H1 (cell line): Measurements from ENCODE around the gene LSM7. TPM values are rescaled to one million over a fixed set of nuclear protein-coding genes. Genes with fewer than 3 reads are reported as not detected.

Experiments used
- CTCF ChIA-PET: fragments of 300-600 bp; sonication (Branson Sonifier 250); formaldehyde crosslinking; loops from one replicate; lab custom pipeline; 2021; ENCODE audit not compliant: partially characterized antibody; lab: Charles Lee
- POLR2A ChIA-PET: fragments of 300-600 bp; sonication (Branson Sonifier 250); formaldehyde crosslinking; loops from one replicate; lab custom pipeline; 2021; ENCODE audit warnings: inconsistent platforms; ENCODE audit not compliant: partially characterized antibody; lab: Charles Lee
- DNase-seq, 2 experiments: peaks; one replicate each; pipeline versions ENCODE4 v3.0.0 to v3.0.0-alpha.2; 2010 to 2022; ENCODE audit warnings: low spot score in 2 of 2, low read depth in 1 of 2, mixed read lengths in 1 of 2
- FAIRE-seq: peaks from 2 replicates; lab custom pipeline; 2011; peaks lifted over from hg19 to GRCh38; lab: Jason Lieb, UNC
- H2AFZ ChIP-seq: 2 replicates; pipeline ENCODE4 v1.8.1; 2012; ENCODE audit warnings: low read length, inconsistent platforms
- H2AK5ac ChIP-seq: 2 replicates; pipeline ENCODE4 v1.6.1; 2013; ENCODE audit warnings: low read depth, low read length
- H2BK120ac ChIP-seq: replicated peaks from 2 replicates; pipeline ENCODE3; 2013; ENCODE audit warnings: low read depth, low read length, inconsistent platforms
- H2BK12ac ChIP-seq: 2 replicates; pipeline ENCODE4 v1.6.1; 2013; ENCODE audit warnings: low read depth, low read length
- H2BK15ac ChIP-seq: 2 replicates; pipeline ENCODE4 v1.6.1; 2013; ENCODE audit warnings: low read length
- H2BK20ac ChIP-seq: 2 replicates; pipeline ENCODE4 v1.6.1; 2013; ENCODE audit warnings: low read length
- H2BK5ac ChIP-seq: 2 replicates; pipeline ENCODE4 v1.6.1; 2013; ENCODE audit warnings: low read depth, low read length
- H3K14ac ChIP-seq: 2 replicates; pipeline ENCODE4 v1.6.1; 2013; ENCODE audit warnings: inconsistent platforms; ENCODE audit not compliant: insufficient read length
- H3K18ac ChIP-seq: 2 replicates; pipeline ENCODE4 v1.6.1; 2013; ENCODE audit warnings: low read length; ENCODE audit errors: extremely low read depth
- H3K23ac ChIP-seq: 2 replicates; pipeline ENCODE4 v1.6.1; 2013; ENCODE audit warnings: inconsistent platforms; ENCODE audit not compliant: insufficient read length
- H3K23me2 ChIP-seq: 2 replicates; pipeline ENCODE4 v1.6.1; 2013; ENCODE audit warnings: low read depth, low read length
- H3K27ac ChIP-seq: 2 replicates; pipeline ENCODE4 v1.6.1; 2011; ENCODE audit warnings: low read depth, low read length, inconsistent platforms
- H3K27me3 ChIP-seq, 4 experiments: replicated peaks in 1 of 4; 1 replicate in 1 of 4; 2 replicates in 3 of 4; pipeline versions ENCODE4 v1.6.1 to v1.8.1; 2011 to 2013; ENCODE audit warnings: low read length in 3 of 4, mild to moderate bottlenecking in 3 of 4, inconsistent platforms in 2 of 4, mixed read lengths in 2 of 4, moderate library complexity in 1 of 4; ENCODE audit not compliant: control insufficient read depth in 3 of 4, insufficient read depth in 3 of 4; ENCODE audit errors: extremely low read depth in 1 of 4
- H3K36me3 ChIP-seq, 4 experiments: 2 replicates each; pipeline versions ENCODE4 v1.6.1 to v1.8.1; 2011 to 2013; ENCODE audit warnings: mild to moderate bottlenecking in 4 of 4, low read length in 3 of 4, moderate library complexity in 2 of 4, control low read depth in 1 of 4, inconsistent platforms in 1 of 4; ENCODE audit not compliant: insufficient read depth in 4 of 4, control insufficient read depth in 2 of 4
- H3K4ac ChIP-seq: replicated peaks from 2 replicates; pipeline ENCODE3; 2013; ENCODE audit warnings: low read length, low read depth, mixed read lengths, inconsistent platforms; ENCODE audit not compliant: insufficient read length
- H3K4me1 ChIP-seq, 4 experiments: replicated peaks in 1 of 4; 1 replicate in 1 of 4; 2 replicates in 3 of 4; pipeline versions ENCODE4 v1.6.1 to v1.8.1; 2011 to 2013; ENCODE audit warnings: low read length in 3 of 4, inconsistent platforms in 2 of 4, mixed read lengths in 1 of 4; ENCODE audit not compliant: insufficient read depth in 4 of 4, control insufficient read depth in 3 of 4
- H3K4me2 ChIP-seq, 2 experiments: 2 replicates each; pipeline versions ENCODE4 v1.6.1 to v1.8.1; 2011 to 2013; ENCODE audit warnings: low read depth in 2 of 2, low read length in 2 of 2, control low read depth in 1 of 2, inconsistent platforms in 1 of 2, mild to moderate bottlenecking in 1 of 2; ENCODE audit not compliant: insufficient read depth in 1 of 2
- H3K4me3 ChIP-seq, 4 experiments: fragments of 200-600, 300-600 bp in 1 of 4; sonication (generic), shearing (Covaris generic), sonication (Bioruptor Twin) in 1 of 4; 2 replicates each; pipeline versions ENCODE4 v1.5.1 to v1.8.1; 2011 to 2016; ENCODE audit warnings: low read length in 4 of 4, low read depth in 3 of 4, control low read depth in 2 of 4, inconsistent platforms in 2 of 4, mild to moderate bottlenecking in 2 of 4, mixed read lengths in 1 of 4, moderate library complexity in 1 of 4; ENCODE audit not compliant: insufficient read depth in 2 of 4; ENCODE audit errors: extremely low read depth in 1 of 4
- H3K56ac ChIP-seq: replicated peaks from 2 replicates; pipeline ENCODE3; 2013; ENCODE audit warnings: low read depth, mild to moderate bottlenecking, mixed read lengths, low read length, inconsistent platforms; ENCODE audit not compliant: insufficient read length
- H3K79me1 ChIP-seq: 2 replicates; pipeline ENCODE4 v1.6.1; 2013; ENCODE audit warnings: low read depth, low read length, control low read depth
- H3K79me2 ChIP-seq, 2 experiments: 2 replicates each; pipeline versions ENCODE4 v1.6.1 to v1.8.1; 2012 to 2013; ENCODE audit warnings: low read length in 2 of 2, mild to moderate bottlenecking in 2 of 2, inconsistent platforms in 1 of 2; ENCODE audit not compliant: insufficient read depth in 2 of 2, control insufficient read depth in 1 of 2
- H3K9ac ChIP-seq, 4 experiments: replicated peaks in 1 of 4; 1 replicate in 1 of 4; 2 replicates in 3 of 4; pipeline versions ENCODE4 v1.6.1 to v1.8.1; 2011 to 2013; ENCODE audit warnings: low read depth in 3 of 4, low read length in 3 of 4, control low read depth in 2 of 4, mild to moderate bottlenecking in 2 of 4, moderate library complexity in 2 of 4, inconsistent platforms in 1 of 4; ENCODE audit errors: extremely low read depth in 1 of 4
- H3K9me3 ChIP-seq, 2 experiments: 2 replicates each; pipeline versions ENCODE4 v1.6.1 to v1.8.1; 2012 to 2013; ENCODE audit warnings: mild to moderate bottlenecking in 2 of 2, moderate library complexity in 2 of 2, control low read depth in 1 of 2, inconsistent platforms in 1 of 2, low read depth in 1 of 2, low read length in 1 of 2, mixed read lengths in 1 of 2; ENCODE audit not compliant: insufficient read depth in 2 of 2
- H4K20me1 ChIP-seq, 2 experiments: replicated peaks in 1 of 2; 2 replicates each; pipeline versions ENCODE3 to v1.8.1; 2011 to 2013; ENCODE audit warnings: inconsistent platforms in 2 of 2, low read length in 2 of 2, mild to moderate bottlenecking in 1 of 2; ENCODE audit not compliant: insufficient read depth in 2 of 2, control insufficient read depth in 1 of 2
- H4K5ac ChIP-seq: 2 replicates; pipeline ENCODE4 v1.6.1; 2013; ENCODE audit warnings: low read length, low read depth, mixed read lengths, inconsistent platforms; ENCODE audit not compliant: insufficient read length
- H4K8ac ChIP-seq: 2 replicates; pipeline ENCODE4 v1.8.0; 2013; ENCODE audit warnings: mild to moderate bottlenecking, moderate library complexity, low read length, inconsistent platforms; ENCODE audit not compliant: insufficient read depth; ENCODE audit errors: extremely low read depth
- H4K91ac ChIP-seq: replicated peaks from 2 replicates; pipeline ENCODE3; 2013; ENCODE audit warnings: low read length, mixed read lengths, inconsistent platforms; ENCODE audit not compliant: insufficient read length
- CHD2 ChIP-seq: IDR thresholded peaks from 2 replicates; pipeline ENCODE4 v1.6.1; 2012; ENCODE audit warnings: low read length, improper control_type of control experiment
- GABPA ChIP-seq: IDR thresholded peaks from 2 replicates; pipeline ENCODE4 v1.6.1; 2011; ENCODE audit warnings: mild to moderate bottlenecking, low read length, moderate library complexity, borderline replicate concordance; ENCODE audit not compliant: insufficient read depth
- HDAC2 ChIP-seq, 2 experiments: fragments of 300-600 bp in 1 of 2; sonication (generic) in 1 of 2; IDR thresholded peaks; 2 replicates each; pipeline ENCODE4 v1.6.1; 2011 to 2012; ENCODE audit warnings: low read depth in 2 of 2, low read length in 2 of 2, mild to moderate bottlenecking in 2 of 2, moderate library complexity in 2 of 2, borderline replicate concordance in 1 of 2, inconsistent platforms in 1 of 2
- MAFK ChIP-seq: IDR thresholded peaks from 2 replicates; pipeline ENCODE4 v1.6.1; 2012; ENCODE audit warnings: low read depth, mild to moderate bottlenecking, improper control_type of control experiment, low read length
- NRF1 ChIP-seq: IDR thresholded peaks from 2 replicates; pipeline ENCODE4 v1.6.1; 2011; ENCODE audit warnings: mild to moderate bottlenecking, low read depth, low read length, improper control_type of control experiment
- RXRA ChIP-seq: IDR thresholded peaks from 2 replicates; pipeline ENCODE4 v1.6.1; 2011; ENCODE audit warnings: low read depth, mild to moderate bottlenecking, low read length, moderate library complexity; ENCODE audit not compliant: insufficient read depth
- SAP30 ChIP-seq: fragments of 300-600 bp; sonication (generic); IDR thresholded peaks from 2 replicates; pipeline ENCODE4 v1.7.1; 2012; ENCODE audit warnings: low read length, moderate library complexity, mild to moderate bottlenecking, inconsistent platforms; ENCODE audit not compliant: insufficient read depth, insufficient replicate concordance
- SIN3A ChIP-seq, 2 experiments: IDR thresholded peaks in 1 of 2; conservative IDR thresholded peaks in 1 of 2; 2 replicates each; pipeline ENCODE4 v1.6.1; 2011 to 2012; ENCODE audit warnings: low read length in 2 of 2, improper control_type of control experiment in 1 of 2, low read depth in 1 of 2, mild to moderate bottlenecking in 1 of 2
- WGBS, 2 experiments: shearing (Covaris generic) in 1 of 2; methylation state at CpG; one replicate each; pipeline versions ENCODE4 v1.1.6 to v1.1.7; 2013 to 2015; ENCODE audit warnings: low lambda C conversion rate in 2 of 2, mixed read lengths in 2 of 2, inconsistent platforms in 1 of 2, low coverage in 1 of 2, missing lambda C conversion rate in 1 of 2; ENCODE audit not compliant: insufficient replicate concordance in 2 of 2, insufficient coverage in 1 of 2, insufficient read length in 1 of 2; ENCODE audit errors: extremely low coverage in 1 of 2, missing lambda C conversion rate in 1 of 2; 5-methylcytosine and 5-hydroxymethylcytosine counted together
- polyA plus RNA-seq, 7 experiments: library from polyadenylated mRNA; depleted of rRNA in 3 of 7; stranded (reverse) in 5 of 7; unstranded in 2 of 7; fragments of >200 nt in 5 of 7; fragments of 200-250 nt in 2 of 7; gene quantifications; 1 replicate in 5 of 7; 2 replicates in 1 of 7; 4 replicates in 1 of 7; pipeline versions ENCODE4 v1.2.1 to v1.2.3, GENCODE V29; 2011 to 2013; ENCODE audit warnings: missing spikeins in 2 of 7, mixed read lengths in 2 of 7
- total RNA-seq: library from RNA; stranded (reverse); fragmentation: NEBNext Ultra II Directional; extraction: Animal tissue kit (Norgen Biotek cat#: 25700); gene quantifications from 2 replicates; pipeline ENCODE4 v1.2.1, GENCODE V29; 2021
- TF ChIP-seq, protein P1 (sequence below): IDR thresholded peaks from 2 replicates; pipeline ENCODE4 v1.6.1; 2012; ENCODE audit warnings: inconsistent platforms
- TF ChIP-seq, protein P2 (sequence below): IDR thresholded peaks from 2 replicates; pipeline ENCODE4 v1.6.1; 2012; ENCODE audit warnings: inconsistent platforms

The LSM7 gene
- total and polyA plus RNA-seq, 2 of the 8 experiments (the other 6 are each of a cell fraction or from before 2014, with no cell fraction given): 228 to 1,335 TPM

DNA sequence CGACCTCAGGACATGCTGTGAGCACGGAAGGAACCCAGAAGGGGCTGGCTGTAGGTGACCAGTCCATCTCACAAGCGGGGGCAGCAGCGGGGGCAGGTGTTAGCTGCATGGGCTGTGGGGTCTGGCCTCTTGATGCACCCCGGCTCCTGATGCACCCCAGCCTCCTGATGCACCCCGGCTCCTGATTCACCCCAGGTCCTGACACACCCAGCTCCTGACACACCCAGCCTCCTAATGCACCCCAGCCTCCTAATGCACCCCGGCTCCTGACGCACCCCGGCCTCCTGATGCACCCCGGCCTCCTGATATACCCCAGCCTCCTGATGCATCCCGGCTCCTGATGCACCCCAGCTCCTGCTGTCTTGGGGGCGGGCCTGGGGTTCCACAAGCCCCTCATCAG, 7.4 kb downstream of the LSM7 start:
- DNase-seq: no peak
- ChIA-PET POLR2A (interaction anchor here (0.6 to 2.3 kb wide), 8 partner anchors 9 to 81 kb away, joined by 3 to 9 read pairs (median 4); no protein-coding TSS in a partner anchor), CTCF (interaction anchor here (1.1 to 1.7 kb wide), 6 partner anchors 10 to 85 kb away, joined by 3 to 10 read pairs (median 4); partner anchors contain the start of gene PLEKHJ1)
- FAIRE-seq: no peak
- 91% methylated on average over 12 of the region's 12 CpGs; no CpG with 5 or more reads in 1 of the 2 experiments for whole genome bisulfite sequencing, 2 experiments
- Histone ChIP-seq H2AK5ac (no peak overlapping the region), H3K4me2 (no peak overlapping the region), H4K8ac (no peak overlapping the region), H3K79me2 (peaks cover 0 to 3% of the 10 kb centered on the region in 2 experiments; a peak in 1 of 4 replicates), H2BK120ac (no peak overlapping the region), H3K56ac (no peak overlapping the region), H4K91ac (no peak overlapping the region), H3K9ac (no peak overlapping the region), H3K27ac (no peak overlapping the region), H3K9me3 (no peaks in the 10 kb centered on the region), H2BK15ac (no peak overlapping the region), H2AFZ (no peak overlapping the region), H3K27me3 (no peaks in the 10 kb centered on the region), H4K5ac (no peak overlapping the region), H2BK20ac (no peak overlapping the region), H3K36me3 (peaks cover 0 to 11% (median 4%) of the 10 kb centered on the region in 4 experiments; a peak in 5 of 8 replicates), H3K4ac (no peak overlapping the region), H3K23me2 (no peaks in the 10 kb centered on the region), H3K79me1 (no peaks in the 10 kb centered on the region), H3K18ac (no peak overlapping the region), H3K4me3 (no peak overlapping the region), H3K4me1 (peaks cover 0 to 1% (median 0%) of the 10 kb centered on the region in 4 experiments; a peak in 1 of 7 replicates), H4K20me1 (peaks cover 0 to 3% of the 10 kb centered on the region in 2 experiments), H2BK12ac (no peak overlapping the region), H3K23ac (no peak overlapping the region), H2BK5ac (no peak overlapping the region), H3K14ac (no peak overlapping the region)
- TF ChIP-seq HDAC2 (IDR thresholded peaks at IDR 0.05; ENCODE audit: borderline replicate concordance in 1 of 2, low read depth in 2 of 2, low read length in 2 of 2) (no peak), GABPA (no peak), MAFK (no peak), CHD2 (no peak), SIN3A (conservative IDR thresholded peaks at IDR 0.05 in 1 of 2, IDR thresholded peaks at IDR 0.05 in 1 of 2; ENCODE audit: low read depth in 1 of 2, low read length in 2 of 2) (no peak), NRF1 (no peak), SAP30 (no peak), RXRA (no peak)
- TF ChIP-seq, protein P1, sequence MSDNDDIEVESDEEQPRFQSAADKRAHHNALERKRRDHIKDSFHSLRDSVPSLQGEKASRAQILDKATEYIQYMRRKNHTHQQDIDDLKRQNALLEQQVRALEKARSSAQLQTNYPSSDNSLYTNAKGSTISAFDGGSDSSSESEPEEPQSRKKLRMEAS: no peak
- TF ChIP-seq, protein P2, sequence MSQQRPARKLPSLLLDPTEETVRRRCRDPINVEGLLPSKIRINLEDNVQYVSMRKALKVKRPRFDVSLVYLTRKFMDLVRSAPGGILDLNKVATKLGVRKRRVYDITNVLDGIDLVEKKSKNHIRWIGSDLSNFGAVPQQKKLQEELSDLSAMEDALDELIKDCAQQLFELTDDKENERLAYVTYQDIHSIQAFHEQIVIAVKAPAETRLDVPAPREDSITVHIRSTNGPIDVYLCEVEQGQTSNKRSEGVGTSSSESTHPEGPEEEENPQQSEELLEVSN: no peak
